ENCODE measurements around the gene TAF9. TPM values are rescaled to one million over a fixed set of nuclear protein-coding genes. Genes with fewer than 3 reads are reported as not detected.
"Not testable (repeated sequence)": the region's sequence is repeated elsewhere in the genome, so short reads cannot be mapped to it uniquely, and the experiment has no call there.

Gene TAF9
- polyA plus RNA-seq (2014; cell fraction: cytosol; rRNA removed): 88.7 and 120 TPM in 2 replicates
- 67.1 and 71.8 TPM in 2 replicates for polyA plus RNA-seq (2014; cell fraction: nucleus; rRNA removed)

GRCh38 chr5:69369340-69370121 lies at the start of gene TAF9, which contains the start of the genes AK6 and RAD17:
TAF9 (minus strand) TSS chr5:69369520; CDS start chr5:69365737, 3,783 bp downstream.
AK6 (minus strand) TSS chr5:69369520; CDS start chr5:69369490, 30 bp downstream.
RAD17 (plus strand) TSS chr5:69369818; CDS start chr5:69372209, 2,391 bp downstream.
- peak; percentile 94 for DNase-seq (ENCODE audit: low spot score)

DNA sequence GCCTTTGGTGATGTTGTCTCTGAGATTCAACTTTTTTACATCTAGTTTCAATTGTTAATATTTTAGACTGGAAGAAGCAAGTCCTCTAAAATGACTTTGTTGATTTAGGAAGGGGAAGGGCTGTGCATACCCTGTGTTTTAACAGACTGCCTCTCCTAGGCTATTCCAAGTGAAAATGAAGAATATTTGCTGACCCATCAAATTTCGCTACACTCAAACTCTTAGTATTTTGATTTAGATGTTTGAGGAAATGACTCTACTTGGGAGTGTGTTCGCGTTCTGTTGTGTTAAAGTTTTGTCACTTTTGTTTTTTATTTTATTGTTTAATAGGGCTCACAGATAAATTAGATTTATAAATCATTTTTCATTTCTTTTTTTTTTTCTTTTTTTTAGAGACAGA lies 49.2 kb upstream of the TAF9 start:
- DNase-seq (ENCODE audit: low spot score): no peak

- DNase-seq (ENCODE audit: low spot score): no peak
Measured at GRCh38 chr5:69416699-69417098, 47.4 kb upstream of the TAF9 start.

DNA sequence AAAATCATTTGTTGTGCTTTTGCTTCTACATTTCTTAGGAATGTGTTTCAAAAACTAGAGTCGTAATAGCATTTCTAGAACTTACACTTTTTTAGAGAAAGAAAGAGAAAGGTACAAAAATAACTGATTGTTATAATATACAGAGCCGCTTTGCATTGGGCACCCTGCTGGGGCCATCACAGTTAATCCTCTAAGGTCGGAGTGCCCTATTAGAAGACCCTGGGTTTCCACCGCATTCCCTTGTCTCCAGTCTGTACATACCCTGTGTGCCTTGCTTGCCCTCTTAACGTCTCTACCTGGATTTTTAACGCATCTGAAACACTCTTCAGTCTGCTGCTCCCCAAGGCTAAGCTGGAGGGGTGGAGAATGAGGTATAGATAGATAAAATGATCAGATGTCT lies 46.9 kb upstream of the TAF9 start:
- DNase-seq (ENCODE audit: low spot score): no peak

DNA sequence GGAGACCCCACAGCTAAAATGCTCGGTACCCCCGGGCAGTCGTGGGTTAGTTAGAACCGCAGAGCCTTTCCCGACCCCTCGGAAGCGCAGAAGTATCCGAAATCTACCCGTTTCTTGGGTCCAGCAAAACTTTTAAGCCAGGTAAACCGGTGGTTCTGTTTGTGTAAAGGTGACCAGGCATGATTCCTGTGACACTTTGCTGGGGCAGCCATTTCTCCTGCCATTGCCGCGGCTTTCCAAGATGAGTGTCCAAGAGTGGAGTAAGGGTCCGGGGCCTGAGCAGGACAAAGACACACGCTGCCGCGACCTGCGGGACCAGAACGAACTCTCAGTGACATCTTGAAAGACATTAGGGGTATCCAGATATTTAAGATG lies 46.3 kb upstream of the TAF9 start:
- no peak for DNase-seq (ENCODE audit: low spot score)

DNA sequence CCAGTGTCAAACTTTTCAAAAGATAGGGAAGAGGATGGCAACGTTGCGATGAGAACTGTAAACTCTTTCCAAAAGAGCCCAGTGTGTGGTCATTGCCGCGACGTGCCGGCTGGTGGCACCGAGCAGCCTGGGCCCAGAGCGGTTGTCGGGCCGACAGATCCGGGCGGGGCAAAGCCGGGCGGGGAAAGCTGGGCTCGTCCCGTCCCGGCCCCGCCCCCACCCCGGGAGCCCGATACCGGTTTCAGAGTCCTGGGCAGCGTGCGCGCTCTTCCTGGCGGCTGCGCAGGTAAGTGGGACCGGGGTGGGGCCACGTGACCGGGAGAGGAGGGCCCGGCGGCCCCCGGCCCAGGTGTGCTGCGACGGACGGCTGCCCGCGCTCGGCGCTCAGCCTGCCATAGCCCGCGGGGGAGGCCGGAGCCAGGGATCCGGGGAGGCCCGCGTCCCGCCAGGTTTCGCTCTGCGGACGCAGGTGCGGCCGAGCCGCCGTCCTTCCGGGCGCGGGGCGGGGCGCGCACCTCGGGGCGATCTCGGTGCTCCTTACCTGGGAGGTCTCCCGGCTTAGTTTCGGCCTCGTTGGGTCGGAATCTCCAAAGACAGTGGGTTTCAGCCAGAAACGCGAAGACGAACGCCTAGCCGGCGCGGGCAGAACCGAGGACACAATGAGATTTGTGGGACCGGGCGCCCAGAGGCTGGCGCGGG lies 45.7 kb upstream of the TAF9 start, which contains the start of gene MARVELD2:
MARVELD2 (plus strand) TSS at position 232 of the 699 bp plus-strand sequence. CDS start 4,270 bp downstream, outside the sequence.
- DNase-seq (ENCODE audit: low spot score): no peak

- DNase-seq (ENCODE audit: low spot score): no peak
Measured at GRCh38 chr5:69404659-69405330, 35.5 kb upstream of the TAF9 start.

DNA sequence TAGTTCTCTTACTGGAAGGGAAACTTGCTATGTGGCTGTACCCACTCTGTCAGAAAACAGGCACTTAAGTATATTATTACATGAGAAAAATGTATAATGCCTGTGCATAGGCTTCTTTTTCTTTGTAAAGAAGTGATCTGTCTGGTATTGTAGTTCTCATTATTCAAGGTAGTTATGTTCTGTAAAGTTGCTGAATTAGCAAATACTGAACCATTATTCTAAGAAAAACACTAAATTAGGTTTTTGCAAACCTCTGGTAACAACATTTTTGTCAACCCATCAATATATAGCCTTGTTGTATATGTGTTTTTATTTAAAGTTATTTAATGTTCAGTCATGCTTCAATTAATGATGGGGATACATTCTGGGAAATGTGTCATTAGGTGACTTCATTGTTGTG lies 9.1 kb upstream of the TAF9 start:
- DNase-seq (ENCODE audit: low spot score): no peak

DNA sequence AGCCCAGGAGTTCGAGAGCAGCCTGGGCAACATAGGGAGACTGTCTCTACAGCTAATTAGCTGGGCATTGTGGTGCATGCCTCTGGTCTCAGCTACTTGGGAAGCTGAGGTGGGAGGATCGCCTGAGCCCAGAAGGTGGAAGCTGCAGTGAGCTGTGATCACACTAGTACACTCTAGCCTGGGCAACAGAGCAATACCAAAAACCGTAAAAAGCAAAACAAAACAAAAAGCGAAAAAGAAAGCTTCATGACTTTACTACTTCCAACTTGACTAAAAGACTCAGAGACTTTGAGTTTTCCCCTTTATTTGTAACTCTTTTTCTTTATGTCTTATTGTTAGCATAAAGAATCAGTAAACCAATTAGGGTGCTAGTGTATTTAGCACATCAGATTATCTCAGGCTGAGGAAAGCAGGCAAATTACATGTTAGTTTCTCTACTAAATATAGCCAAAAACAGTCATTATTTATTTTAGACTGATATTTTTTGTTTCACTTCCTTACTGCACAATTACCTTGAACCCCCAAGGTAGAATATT lies 5.7 kb upstream of the TAF9 start:
- no peak for DNase-seq (ENCODE audit: low spot score)

DNA sequence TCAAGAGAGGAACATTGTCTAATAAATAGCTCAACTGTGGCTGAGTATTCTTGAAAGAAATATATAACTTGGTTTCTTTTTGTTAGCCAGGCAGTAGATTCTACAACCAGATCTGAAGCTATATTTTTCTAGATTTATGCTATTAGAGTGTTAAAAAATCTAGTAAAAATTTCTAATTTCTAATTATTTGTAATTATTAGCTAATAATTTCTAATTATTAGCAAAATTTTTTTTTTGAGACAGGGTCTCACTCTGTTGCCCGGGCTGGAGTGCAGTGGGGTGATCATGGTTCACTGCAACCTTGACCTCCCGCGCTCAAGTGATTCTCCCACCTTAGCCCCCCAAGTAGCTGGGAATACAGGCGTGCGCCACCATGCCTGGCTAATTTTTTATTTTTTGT lies 3.1 kb upstream of the TAF9 start:
- no peak for DNase-seq (ENCODE audit: low spot score)

DNA sequence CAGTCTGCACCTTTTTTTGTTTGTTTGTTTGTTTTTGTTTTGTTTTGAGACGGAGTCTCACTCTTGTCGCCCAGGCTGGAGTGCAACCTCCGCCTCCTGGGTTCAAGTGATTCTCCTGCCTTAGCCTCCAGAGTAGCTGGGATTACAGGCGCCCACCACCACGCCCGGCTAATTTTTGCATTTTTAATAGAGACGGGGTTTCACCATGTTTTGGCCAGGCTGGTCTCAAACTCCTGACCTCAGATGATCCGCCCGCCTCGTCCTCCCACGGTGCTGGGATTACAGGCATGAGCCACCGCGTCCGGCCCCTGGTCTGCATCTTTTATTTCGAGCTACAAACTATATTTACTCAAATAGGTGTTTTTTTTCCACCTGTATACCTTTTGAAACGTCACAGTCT lies 1.0 kb upstream of the TAF9 start:
- DNase-seq (ENCODE audit: low spot score): not testable (repeated sequence)

GRCh38 chr5:69368458-69369339 lies 621 bp downstream of the TAF9 start:
- peak; percentile 45 for DNase-seq (ENCODE audit: low spot score)

DNA sequence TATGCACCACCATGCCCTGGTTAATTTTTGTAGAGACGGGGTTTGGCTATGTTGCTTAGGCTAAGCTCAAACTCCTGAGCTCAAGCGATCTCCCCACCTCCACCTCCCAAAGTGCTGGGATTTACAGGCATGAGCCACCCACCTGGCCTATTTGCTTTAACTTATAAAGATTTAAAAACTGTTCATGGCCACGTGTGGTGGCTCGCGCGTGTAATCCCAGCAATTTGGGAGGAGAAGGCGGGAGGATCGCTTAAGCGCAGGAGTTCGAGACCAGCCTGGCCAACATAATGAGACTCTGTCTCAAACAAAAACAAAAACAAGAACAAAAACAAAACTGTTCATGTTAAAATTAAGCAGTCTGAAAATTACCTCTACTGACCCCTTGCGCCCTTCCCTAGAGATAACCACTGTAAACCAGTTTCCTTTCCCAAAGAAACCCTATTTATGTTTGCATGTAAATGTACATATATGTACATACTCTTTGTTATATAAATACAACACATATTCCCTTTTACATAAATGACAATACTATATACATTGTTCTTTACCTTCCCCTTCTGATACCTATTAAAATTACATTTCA lies 1.5 kb downstream of the TAF9 start:
- no peak for DNase-seq (ENCODE audit: low spot score)

DNA sequence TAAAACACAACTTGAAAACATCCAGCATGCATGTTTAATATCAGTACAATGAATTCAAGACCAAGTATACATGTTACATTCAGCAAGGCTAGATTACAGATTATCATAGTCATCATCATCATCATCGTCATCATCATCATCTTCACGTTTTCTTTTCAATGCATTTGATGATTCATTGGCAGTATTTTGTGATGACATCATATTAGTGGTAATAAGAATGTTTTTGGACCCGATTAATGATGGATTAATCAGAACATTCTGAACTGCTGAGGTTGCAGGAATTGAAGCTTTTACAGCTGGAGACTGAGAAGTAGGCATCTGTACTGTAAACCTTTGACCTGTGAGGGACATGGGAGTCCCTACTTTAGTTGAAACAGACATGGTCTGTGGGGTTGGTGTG lies 4.5 kb downstream of the TAF9 start:
- no peak for DNase-seq (ENCODE audit: low spot score)

- peak; percentile 15 for DNase-seq (ENCODE audit: low spot score)
Measured at GRCh38 chr5:69364414-69364813, 4.9 kb downstream of the TAF9 start.

GRCh38 chr5:69360442-69360841 lies 8.9 kb downstream of the TAF9 start:
- DNase-seq (ENCODE audit: low spot score): no peak

DNA sequence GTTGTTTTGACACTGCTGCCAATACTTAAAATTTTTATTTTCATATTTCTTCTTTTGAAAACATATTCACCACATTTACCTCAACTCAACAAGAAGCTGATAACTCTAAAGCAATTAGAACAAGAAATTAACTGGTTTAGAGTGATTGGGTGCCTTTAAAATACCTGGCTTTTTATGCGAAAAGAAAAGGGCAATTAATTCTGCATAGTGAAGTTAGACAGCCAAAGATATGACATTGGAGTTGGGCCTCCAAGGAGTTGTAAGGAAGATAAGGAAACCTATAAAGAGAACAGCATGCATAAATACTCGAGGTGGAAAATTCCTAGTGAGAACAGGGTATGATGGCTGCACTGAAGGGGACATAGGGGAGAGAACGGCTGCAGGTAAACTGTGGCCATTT lies 9.6 kb downstream of the TAF9 start:
- no peak for DNase-seq (ENCODE audit: low spot score)

DNA sequence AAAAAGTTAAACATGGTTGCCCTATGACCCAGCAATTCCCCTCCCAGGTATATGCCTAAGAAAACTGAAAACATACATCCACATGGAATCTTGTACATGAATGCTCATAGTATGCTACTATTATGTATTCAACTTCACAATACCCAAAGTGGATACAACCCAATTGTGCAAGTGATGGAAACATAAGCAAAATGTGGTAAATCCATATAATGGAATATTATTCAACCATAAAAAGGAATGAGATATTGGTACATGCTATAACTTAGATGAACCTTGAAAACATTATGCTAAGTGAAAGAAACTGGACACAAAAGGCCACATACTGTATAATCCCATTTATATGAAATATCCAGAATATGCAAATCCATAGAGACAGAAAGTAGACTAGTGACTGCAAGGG lies 18.7 kb downstream of the TAF9 start:
- no peak for DNase-seq (ENCODE audit: low spot score)

GRCh38 chr5:69343083-69343482 lies 26.2 kb downstream of the TAF9 start:
- no peak for DNase-seq (ENCODE audit: low spot score)

- no peak for DNase-seq (ENCODE audit: low spot score)
Measured at GRCh38 chr5:69341520-69342161, 27.7 kb downstream of the TAF9 start.
